NCI-H187 treated with DMSO at 0.1 percent for 48 hours (cell line): ENCODE results near the gene SPACA7.

Experiments used
- DNase-seq: peaks from one replicate; lab custom pipeline; 2025; lab: John Stamatoyannopoulos, UW

SPACA7 gene

DNA sequence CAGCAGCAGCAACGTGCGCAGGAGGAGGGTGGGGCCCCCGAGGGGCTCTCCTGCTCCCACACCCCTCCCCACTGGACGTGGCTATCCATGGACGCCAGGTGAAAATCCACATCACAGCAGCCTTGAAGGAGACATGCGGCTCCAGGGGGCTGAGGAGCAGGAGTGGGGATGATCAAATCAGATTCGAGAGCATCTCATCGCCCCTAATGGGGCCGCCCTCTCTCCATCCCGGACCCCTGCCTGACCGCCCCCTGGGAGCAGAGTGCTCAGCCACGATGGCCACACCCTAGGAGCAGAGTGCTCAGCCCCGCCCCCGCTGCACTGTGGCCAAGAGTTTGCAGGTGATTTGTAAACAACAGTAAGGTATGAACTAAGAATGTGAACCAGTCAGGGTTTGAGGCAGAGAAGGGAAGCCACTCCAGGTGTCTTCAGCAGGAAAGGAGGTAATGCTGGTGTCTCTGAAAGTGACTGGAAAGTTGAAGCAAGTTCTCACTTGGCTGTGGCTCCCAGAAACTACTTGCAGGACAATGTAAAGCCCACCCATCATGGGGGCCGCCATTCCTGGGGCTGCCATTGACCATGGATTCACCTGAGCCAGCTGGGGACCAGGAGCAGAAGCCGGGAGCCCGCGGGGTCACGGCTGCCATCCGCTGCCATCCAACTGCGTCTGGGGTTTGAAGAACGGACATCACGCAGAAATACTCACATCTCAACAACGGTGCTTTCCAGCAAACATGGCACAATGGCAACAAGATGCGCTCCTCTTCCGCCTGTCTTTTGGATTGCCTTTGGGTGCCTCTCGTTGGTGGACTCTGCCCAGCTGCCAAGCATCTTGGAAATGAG lies 71.8 kb downstream of the SPACA7 start:
- DNase-seq, result no peak

DNA sequence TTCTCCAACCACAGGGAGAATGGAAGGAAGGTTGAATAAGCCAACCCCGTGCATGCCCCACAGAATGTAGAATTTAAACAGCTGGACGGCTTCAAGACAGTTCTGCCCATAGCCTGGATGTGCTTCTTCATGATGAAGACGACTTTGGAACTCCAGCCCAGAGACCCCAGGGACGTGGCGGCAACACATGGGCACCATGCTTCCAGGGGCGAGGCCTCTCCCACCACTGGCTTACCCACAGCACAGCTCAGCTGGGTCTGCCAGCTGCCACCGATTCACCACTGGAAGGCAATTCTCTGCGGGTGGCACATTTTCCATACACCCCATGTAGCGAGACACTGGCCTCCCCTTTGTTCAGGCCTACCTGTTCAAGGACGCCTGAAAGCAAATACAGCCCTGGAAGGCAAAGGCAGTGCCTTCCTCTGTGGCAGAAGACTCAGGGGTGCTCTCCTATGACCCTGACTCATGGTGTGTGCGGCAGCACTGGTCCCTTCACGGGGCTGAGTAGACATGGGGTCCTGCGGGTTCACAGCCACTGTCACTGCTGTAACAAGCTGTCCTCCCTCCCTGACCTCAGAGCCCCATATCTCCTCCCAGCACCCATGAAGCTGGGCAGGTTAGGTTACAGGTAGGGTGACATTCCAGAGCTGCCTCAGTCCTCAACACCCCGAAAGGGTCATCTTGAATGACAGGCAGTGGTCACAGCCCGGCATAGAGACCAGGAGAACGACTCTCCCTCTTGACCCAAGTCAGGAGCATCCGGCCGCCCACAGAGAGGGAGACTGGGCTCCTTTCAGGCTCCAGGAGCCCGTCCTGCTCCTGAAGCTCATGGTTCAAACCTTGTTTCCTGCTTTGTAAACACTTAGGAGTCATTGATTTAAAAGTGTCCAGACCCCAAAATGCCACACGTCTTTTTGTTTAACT lies 72.7 kb downstream of the SPACA7 start:
- DNase-seq, result no peak

DNA sequence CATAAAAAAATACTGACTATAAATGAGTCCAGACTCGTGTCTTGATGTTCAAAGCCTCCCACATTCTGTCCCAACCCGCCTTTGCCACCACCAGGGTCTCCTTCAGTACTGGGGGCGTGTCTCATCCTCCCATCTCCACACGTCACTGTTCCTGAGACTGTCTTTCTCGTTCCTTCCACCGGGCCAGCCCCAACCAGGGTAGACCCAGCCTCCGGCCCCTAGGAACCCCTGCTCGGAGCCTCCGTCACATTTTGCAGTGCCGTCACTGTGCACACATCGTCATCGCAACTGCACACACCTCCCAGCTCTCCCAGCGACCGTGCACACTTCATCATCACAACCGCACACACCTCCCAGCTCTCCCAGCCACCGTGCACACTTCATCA lies 73.4 kb downstream of the SPACA7 start:
- no peak for DNase-seq

DNA sequence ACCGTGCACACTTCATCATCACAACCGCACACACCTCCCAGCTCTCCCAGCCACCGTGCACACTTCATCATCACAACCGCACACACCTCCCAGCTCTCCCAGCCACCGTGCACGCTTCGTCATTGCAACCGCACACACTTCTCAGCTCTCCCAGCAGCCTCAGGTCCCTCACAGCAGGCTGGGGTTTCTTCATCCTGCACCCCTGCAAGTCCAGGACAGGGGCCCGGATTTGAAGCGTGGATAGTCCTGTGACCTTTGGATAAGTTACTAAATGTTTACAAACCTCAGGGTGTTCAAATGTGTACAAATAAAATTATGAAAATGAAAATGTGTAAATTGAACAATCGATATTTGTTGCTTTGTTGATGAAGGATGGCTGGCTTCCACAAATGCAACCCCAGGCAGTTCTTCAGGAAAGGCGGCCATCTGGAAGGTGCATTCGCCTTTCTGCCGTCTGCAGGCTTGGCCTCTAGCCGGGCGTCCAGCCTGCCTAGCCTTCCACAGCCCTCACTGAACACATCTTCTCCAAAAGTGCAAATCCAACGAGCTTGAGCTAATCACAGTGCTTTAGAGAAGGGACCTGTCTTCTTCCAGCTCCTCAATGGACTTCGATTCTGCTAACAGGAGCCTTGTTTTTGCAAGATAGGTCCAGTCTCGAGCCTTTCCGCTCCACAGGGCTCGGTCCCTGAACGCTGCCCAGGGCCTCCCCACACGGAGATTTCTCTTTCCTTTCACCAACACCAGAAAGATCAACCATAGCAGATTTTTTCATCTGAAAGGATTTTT lies 74.2 kb downstream of the SPACA7 start:
- DNase-seq, result no peak

DNA sequence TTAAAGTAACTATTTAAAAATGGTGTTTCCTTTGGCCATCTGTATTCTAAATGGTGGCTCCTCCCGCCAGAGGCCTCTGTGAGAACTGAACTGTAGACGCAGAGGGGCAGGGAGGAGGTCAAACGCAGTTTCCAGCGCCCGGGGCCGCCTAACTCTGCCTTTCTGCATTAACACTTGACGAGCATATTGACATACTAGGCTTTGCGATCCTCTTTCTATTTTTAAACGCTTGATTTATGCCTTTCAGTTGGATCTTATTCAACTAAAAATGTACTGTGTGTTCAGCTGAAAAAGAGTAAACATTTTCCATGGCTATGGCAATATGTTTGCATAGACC lies 74.7 kb downstream of the SPACA7 start:
- no peak for DNase-seq

DNA sequence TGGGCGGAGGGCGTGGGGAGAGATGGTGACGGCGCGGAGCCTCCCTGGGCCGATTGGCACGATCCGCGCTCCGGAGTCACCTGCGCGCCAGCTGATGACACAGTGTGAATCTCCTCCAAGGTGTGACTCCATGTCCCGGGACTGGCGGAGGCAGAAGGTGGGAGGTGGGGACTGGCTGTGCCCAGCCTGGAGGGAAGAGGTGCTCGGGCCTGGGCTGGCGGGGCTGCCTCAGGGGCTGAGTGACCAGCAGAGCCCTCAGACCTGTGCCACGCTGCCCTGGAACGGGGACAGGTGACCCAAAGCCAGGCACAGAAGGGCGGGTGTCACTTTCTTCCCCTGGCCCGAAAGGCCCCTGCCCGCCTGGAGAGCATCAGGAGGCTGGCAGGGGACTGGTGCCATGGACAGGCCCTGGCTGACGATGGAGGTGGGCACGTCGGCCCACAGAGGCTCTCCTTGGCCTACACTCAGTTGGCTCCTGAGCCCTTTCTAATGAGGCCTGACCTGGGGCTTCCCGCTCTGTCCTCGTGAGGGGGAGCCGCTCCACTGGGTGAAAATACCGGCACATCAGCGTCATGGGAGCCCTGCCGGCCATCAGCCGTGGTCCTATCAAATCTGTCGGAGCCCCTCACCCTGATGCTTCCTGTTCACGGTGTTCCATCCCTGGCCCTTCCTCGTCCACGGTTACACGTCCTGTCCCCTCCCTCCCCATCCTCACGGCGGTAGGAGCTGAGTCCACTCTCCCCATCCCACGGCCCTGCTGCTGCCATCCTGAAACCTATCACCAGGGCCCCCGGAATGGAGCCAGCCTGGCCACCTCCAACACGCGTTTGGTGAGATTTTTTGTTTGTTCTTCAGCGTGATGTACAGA lies 75.6 kb downstream of the SPACA7 start:
- DNase-seq, result no peak

DNA sequence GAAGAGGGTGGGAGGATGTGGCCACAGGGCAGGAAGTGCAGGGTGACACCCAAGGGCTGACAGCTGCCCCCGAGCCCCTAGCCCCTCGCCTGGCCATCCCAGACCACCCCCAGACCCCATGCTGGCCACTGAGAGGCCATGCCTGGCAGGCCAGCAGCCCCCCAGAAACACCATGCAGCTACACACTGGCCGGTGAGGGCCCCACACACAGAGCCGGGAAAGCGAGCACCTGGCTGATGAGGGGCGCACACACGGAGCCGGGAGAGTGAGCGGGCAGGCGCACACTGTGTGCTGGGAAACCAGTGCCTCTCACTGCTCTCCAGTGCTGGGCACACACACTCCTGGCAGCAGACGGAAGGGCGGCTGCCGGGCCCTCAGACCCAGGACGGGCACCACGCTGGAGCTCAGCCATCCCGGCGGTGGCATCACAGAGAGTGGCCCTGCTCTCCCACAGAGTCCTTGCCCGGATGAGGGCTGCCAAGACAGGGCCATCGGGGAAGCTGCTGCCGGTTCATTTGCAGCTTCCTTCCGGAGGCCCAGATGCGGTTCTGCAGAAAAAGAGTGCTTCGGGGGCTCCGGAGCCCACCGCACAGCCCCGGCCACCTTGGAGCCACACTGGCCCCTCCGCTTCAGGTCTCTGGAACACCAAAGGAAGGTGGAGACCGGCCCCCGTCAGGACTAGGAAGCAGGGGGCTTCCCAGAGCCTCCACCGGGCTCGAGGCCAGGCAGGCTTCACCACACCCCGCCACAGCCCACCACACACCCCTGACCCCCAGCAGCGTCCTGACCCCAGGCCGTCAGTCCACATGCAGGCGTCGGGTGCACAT lies 76.4 kb downstream of the SPACA7 start:
- DNase-seq, result no peak

DNA sequence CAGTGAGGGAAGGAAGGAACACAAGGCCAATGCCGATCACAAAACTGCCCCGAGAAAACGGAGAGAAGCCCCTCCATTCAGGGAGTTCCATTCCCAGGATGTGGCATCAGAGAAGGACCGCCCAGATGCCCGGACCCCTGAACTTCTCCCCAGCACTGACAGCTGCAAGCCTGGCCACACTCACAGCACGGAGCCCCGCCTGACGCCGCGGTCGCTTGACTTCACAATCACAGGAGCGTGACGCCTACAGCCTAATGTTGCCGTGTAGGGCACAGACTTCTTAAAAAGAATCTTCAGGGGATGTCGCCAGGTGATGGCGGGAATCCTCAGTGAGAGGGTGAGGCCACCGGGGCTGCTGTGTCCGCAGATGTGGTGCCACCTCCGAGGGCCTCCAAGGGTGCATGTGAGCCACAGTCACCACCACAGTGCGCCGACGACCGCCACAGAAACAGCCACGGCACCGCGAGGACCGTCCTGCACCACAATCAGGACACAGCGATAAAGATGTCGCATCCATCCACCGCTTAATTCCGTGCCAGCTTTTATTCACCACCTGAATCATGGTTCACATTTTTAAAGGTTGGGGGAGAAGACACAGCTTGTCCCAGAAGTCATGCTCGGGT lies 77.2 kb downstream of the SPACA7 start:
- no peak for DNase-seq

DNA sequence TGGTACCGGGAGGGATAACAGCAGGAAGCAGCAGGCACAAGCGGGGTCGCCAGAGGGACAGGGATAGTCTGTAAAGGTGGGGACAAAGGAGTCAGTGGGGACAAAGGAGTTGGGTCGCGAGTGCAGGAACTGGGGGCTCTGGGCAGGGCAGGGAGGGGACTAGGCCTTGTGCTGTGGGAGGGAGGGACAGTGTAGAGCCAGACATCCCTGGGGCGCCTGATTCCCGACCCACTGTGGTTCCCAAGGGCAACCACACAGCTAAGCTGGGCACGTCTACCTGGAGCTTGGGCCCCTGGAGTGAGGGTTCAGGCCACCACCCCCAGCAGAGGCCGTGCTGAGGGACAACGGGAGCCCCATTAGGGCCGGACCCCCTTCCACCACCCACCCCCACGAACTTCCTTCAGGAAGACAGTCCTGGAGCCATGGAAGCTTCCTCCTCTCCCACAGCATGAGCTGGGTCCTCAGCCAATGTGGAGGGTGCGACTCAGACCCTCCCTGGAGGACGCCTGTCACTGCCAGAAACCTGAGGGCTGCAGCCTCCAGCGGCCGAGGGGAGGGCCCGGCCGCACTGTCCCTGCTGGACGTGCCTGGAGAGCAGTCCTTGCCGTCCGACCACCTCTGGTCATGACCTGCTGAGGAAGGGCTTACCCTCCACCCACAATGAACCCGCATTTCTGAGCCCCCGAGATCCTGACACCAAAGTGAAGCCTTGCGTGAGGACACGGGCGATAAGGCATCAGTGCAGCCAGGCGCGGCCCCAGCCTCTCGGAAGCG lies 77.9 kb downstream of the SPACA7 start:
- DNase-seq, result no peak

DNA sequence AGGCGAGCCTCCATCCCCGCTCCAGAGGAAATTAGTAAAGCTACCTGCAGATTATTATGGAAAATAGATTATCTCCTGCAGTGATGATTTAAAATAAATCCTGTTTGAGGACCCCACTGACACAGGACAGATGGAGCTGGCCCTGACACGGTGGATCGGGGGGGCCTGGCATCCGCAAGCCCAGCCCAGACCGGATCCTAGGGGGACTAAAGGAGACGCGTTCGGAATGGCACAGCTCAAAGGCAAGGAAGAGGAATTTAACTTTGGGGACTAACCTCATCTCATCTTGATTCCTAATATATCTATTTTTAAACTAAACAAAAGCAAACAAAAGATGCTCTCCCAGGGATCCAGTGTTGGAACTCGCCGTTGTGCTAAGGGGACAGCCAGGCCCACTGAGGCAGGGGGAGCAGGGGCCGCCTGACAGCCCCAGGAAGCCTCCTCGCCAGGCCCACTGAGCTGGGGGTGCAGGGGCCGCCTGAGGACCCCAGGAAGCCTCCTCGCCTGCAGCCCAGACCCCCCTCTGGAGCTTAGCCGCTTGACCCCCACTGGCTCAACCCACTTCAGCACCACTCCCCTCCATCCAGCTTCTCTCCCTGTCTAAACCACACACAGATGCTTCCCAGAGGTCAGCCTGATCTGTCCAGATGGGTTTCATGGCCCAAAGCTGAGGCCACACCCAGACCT lies 78.6 kb downstream of the SPACA7 start:
- no peak for DNase-seq

DNA sequence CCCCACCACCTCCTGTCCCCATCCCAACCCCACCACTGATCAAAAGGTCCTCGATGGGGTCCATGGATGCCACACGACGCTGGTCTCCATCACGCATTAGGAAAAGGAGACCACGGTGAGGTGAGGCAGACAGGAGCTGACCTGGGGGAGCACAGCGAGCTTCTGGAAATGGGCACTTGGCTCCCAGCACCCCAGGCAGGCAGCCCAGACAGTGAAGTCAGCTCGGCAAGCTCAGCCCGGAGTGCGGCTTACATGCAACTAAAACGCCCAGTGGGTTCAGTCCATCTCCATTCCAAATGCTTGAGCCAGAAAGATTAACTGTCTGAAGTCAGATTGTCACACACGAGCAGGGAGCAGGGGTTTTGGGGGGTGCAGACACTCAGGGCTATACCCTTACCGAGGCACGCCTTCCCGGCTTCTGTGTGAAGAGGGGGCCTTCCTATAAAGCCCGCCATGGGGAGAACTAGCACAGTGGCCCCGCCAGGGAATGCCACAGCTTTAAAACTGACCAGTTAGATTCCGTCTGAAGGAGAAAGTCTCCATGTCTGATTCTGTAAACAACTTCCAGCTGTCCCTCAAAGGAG lies 79.4 kb downstream of the SPACA7 start:
- no peak for DNase-seq

DNA sequence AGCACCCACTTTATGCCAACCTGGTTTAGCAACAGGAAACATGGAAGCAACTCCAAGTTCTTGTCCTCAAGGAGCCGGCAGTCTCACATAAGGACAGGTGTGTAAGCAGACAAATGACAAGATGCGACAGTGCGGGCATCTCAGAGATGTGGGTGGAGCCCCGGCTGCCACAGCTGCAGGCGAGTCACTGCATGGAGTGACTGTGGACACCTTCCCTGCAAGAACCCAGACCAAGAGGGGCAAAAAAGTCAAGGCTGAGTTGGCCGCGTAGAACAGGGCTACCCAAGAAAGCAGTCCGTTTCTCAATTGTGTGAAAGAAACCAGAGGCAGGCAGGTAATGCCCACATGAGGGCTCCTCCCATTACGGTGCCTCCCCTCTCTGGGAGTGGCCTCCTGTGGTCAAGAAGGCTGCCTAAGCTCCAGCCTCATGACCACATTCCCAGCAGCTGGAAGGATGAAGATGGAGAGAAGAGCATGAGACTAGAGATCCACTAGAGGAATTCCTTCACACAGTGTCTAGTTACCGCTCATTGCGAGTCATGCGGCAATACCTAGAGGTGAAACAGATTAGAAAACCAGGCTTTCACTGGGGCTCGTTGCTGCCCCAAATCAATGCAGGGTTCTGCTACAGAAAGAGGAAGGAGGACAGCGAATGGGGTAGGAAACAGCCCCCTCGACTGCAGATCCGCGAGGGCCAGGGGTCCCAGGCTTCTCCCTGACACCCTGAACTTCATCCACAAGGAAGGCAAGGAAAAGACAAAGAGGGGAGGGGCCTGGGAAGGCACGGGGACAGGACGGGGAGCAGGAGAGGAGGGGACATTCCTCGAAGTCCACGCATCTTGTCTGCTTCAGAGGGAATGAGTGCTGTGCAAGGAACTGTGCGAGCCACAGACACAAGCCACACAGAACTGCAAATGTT lies 80.2 kb downstream of the SPACA7 start:
- no peak for DNase-seq

DNA sequence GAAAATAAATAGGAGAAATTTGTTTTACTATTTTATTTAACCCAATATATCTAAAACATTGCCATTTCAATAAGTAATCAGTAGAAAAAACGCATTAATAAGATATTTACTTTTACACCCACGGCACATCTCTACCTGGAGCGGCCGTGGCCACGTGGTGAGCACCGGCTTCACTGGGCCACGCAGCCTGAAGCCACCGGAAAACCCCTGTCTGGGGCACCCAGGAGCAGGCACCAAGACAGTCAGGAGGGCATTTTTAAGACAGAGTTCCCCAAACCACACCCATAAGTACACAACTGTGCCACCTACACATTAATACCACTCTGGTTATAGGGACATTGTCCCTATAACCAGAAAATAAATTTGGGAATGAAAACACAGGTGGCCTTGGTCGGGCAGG lies 80.9 kb downstream of the SPACA7 start:
- no peak for DNase-seq

DNA sequence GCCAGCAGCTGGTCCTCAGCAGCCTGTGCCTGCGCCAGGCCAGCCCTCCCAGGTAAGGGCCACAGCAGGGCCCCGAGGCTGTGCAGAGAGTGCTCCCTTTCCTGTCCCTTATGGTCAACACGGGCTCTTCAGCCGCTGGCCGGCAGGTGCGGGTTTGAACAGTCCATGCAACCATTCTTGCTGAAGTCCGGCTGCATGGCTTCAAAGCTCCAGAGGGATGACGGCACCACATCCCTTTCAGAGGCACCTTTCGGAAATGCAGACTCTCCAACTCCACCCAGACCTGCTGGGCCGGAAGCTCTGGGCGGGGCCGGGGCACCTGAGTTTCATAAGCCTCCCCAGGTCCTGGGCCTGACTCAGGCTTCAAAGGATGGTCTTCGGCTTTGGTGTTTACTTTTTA lies 81.3 kb downstream of the SPACA7 start:
- DNase-seq, result no peak

DNA sequence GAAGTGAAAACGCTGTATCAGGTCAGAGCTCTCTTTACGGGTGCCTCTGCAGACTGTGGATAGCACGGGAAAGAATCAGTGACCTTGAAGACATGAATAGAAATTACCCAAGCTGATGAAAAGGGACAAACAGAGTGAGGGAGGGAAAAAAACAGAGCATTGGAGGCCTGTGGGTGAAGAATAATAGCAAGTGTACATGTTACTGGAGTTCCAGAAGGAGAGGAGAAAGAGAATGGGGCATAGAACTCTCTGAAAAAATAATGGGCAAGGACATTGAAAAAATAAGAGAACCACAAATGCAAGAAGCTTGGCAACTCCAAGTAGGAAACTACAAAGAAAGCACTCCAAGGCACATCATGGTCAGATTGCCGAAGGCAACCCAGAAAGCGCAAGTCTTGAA lies 86.3 kb downstream of the SPACA7 start:
- no peak for DNase-seq

DNA sequence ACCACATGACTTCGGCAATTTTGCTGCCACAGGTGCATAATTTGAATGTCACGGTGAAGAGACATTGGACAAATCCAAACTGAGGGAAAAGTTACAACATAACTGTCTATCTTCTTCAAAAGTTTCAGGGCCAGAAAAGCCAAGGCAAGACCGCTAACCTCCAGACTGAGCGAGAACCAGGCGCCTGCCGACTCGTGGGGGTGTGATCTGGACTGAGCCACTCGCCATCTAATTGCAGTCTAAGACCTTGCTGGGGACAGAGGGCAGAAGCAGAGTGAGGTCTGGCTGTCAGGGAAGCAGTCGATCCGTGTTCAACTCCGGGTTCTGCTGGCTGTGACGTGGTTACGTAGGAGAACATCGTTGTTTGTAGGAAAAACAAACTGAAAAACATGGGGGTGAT lies 88.6 kb downstream of the SPACA7 start:
- DNase-seq, result no peak
